RWPE2 (cell line): Measurements from ENCODE around the gene SIL1.
"Not testable (repeated sequence)": the region's sequence is repeated elsewhere in the genome, so short reads cannot be mapped to it uniquely, and the experiment has no call there.

Source experiments
- ATAC-seq: fragments of 200-7000 bp; cut with Tn5 transposase; 3 replicates; pipeline ENCODE4 v1.9.1; 2021; ENCODE audit warnings: low read depth
- DNase-seq: peaks from one replicate; pipeline ENCODE4 v3.0.0-alpha.2; 2020; ENCODE audit warnings: low spot score
- H3K27ac ChIP-seq: fragments of 450-650 bp; 2 replicates; pipeline ENCODE4 v1.5.1; 2017; ENCODE audit warnings: mild to moderate bottlenecking; ENCODE audit not compliant: poor library complexity, severe bottlenecking
- H3K27me3 ChIP-seq: fragments of 250-450 bp; sonication (Bioruptor Pico); 2 replicates; pipeline ENCODE4 v1.5.1; 2021; ENCODE audit warnings: mild to moderate bottlenecking, moderate library complexity; ENCODE audit not compliant: insufficient read depth, poor library complexity, severe bottlenecking
- H3K36me3 ChIP-seq: fragments of 250-450 bp; sonication (Bioruptor Pico); 2 replicates; pipeline ENCODE4 v1.5.1; 2020; ENCODE audit warnings: low read depth, mild to moderate bottlenecking, moderate library complexity
- H3K4me1 ChIP-seq: fragments of 250-450 bp; sonication (Bioruptor Pico); 2 replicates; pipeline ENCODE4 v1.5.1; 2021; ENCODE audit warnings: mild to moderate bottlenecking, moderate library complexity; ENCODE audit not compliant: insufficient read depth, poor library complexity, severe bottlenecking
- H3K4me3 ChIP-seq: fragments of 250-450 bp; sonication (Bioruptor Pico); 2 replicates; pipeline ENCODE4 v1.5.1; 2021; ENCODE audit warnings: mild to moderate bottlenecking, moderate library complexity; ENCODE audit not compliant: severe bottlenecking
- H3K9me3 ChIP-seq: fragments of 250-450 bp; sonication (Bioruptor Pico); 2 replicates; pipeline ENCODE4 v1.5.1; 2021; ENCODE audit warnings: mild to moderate bottlenecking, moderate library complexity; ENCODE audit not compliant: severe bottlenecking
- CTCF ChIP-seq: fragments of 450-650 bp; IDR thresholded peaks from one replicate; pipeline ENCODE4 v1.5.1; 2017; ENCODE audit warnings: mild to moderate bottlenecking, moderate library complexity; ENCODE audit not compliant: poor library complexity, severe bottlenecking

The SIL1 gene

GRCh38 chr5:139016186-139016585 is 182.0 kb downstream of the SIL1 start:
- Histone ChIP-seq H3K4me3 (no peak overlapping the region), H3K36me3 (peaks cover 9% of the 10 kb centered on the region), H3K27ac (no peak overlapping the region), H3K27me3 (no peaks in the 10 kb centered on the region), H3K4me1 (peaks cover 20% of the 10 kb centered on the region), H3K9me3 (no peaks in the 10 kb centered on the region)
- TF ChIP-seq CTCF = no peak
- ATAC-seq (no peak), DNase-seq (no peak)

- ATAC-seq (peak; percentile 96), DNase-seq (no peak)
- H3K4me1 ChIP-seq = peaks cover 20% of the 10 kb centered on the region
- no peaks in the 10 kb centered on the region for H3K27me3 ChIP-seq
- H3K36me3 ChIP-seq = no peaks in the 10 kb centered on the region
- no peak overlapping the region for H3K4me3 ChIP-seq
- no peak for TF ChIP-seq CTCF
- H3K27ac ChIP-seq = peak overlapping the region; percentile 5
- H3K9me3 ChIP-seq = no peaks in the 10 kb centered on the region
Observed at GRCh38 chr5:139014726-139015125, 183.4 kb downstream of the SIL1 start.

- peaks cover 20% of the 10 kb centered on the region for H3K4me1 ChIP-seq
- H3K27ac ChIP-seq = no peak overlapping the region
- H3K4me3 ChIP-seq = no peak overlapping the region
- H3K9me3 ChIP-seq = no peaks in the 10 kb centered on the region
- no peaks in the 10 kb centered on the region for H3K27me3 ChIP-seq
- ATAC-seq = no peak
- no peaks in the 10 kb centered on the region for H3K36me3 ChIP-seq
- DNase-seq = no peak
- TF ChIP-seq CTCF = no peak
Observed at GRCh38 chr5:139012176-139012575, 186.0 kb downstream of the SIL1 start.

- not testable (repeated sequence) for ATAC-seq, H3K36me3 ChIP-seq, H3K9me3 ChIP-seq, H3K27me3 ChIP-seq, DNase-seq
- H3K4me1 ChIP-seq = peaks cover 20% of the 10 kb centered on the region
- peak overlapping the region; percentile 40 for H3K4me3 ChIP-seq
- H3K27ac ChIP-seq = peak overlapping the region; percentile 72
- peak; percentile 8 for TF ChIP-seq CTCF
Observed at GRCh38 chr5:139011156-139011555, 187.0 kb downstream of the SIL1 start.

- H3K4me1 ChIP-seq = no peaks in the 10 kb centered on the region
- H3K27me3 ChIP-seq = no peaks in the 10 kb centered on the region
- H3K27ac ChIP-seq = no peak overlapping the region
- TF ChIP-seq CTCF = no peak
- no peak for DNase-seq
- no peak overlapping the region for H3K4me3 ChIP-seq
- H3K9me3 ChIP-seq = no peaks in the 10 kb centered on the region
- no peaks in the 10 kb centered on the region for H3K36me3 ChIP-seq
- ATAC-seq = no peak
Observed at GRCh38 chr5:139004374-139005307, 193.5 kb downstream of the SIL1 start.
